Measurements from ENCODE around the gene MAP3K5. TPM values are rescaled to one million over a fixed set of nuclear protein-coding genes. Genes with fewer than 3 reads are reported as not detected.

Gene MAP3K5
- total and polyA plus RNA-seq, 2 donors (not counting 3 experiments of a cell fraction or from before 2014, with no cell fraction given) = 1.5 to 7.0 TPM

- Histone ChIP-seq H3K4me2 (ENCODE audit: insufficient read depth, low read length) (no peak overlapping the region), H3K9me1 (replicated peaks; ENCODE audit: control insufficient read depth, extremely low read depth, insufficient read depth, low read length) (no peaks in the 10 kb centered on the region), H3K27me3 (ENCODE audit: control insufficient read depth in 2 of 2, insufficient read depth in 2 of 2, low read length in 2 of 2) (no peaks in the 10 kb centered on the region), H3K79me2 (ENCODE audit: control insufficient read depth, insufficient read depth, low read length) (no peaks in the 10 kb centered on the region), H3K9me3 (replicated peaks; ENCODE audit: control insufficient read depth, insufficient read depth, low read length) (no peaks in the 10 kb centered on the region), H3K9ac (replicated peaks; ENCODE audit: extremely low read depth, insufficient read depth, low read length) (no peak overlapping the region), H3K36me3 (ENCODE audit: control insufficient read depth in 2 of 2, extremely low read depth in 1 of 2, insufficient read depth in 2 of 2, low read length in 2 of 2) (no peaks in the 10 kb centered on the region), H3K4me1 (ENCODE audit: control insufficient read depth, extremely low read depth, insufficient read depth, low read length) (peaks cover 51% of the 10 kb centered on the region), H3K4me3 (replicated peaks in 1 of 3; ENCODE audit: insufficient read depth in 1 of 3, low read depth in 1 of 3, low read length in 3 of 3) (no peak overlapping the region), H3K27ac (ENCODE audit: insufficient read depth, low read depth, low read length) (no peak overlapping the region), H4K20me1 (replicated peaks; ENCODE audit: control insufficient read depth, extremely low read depth, insufficient read depth, low read length) (no peaks in the 10 kb centered on the region), H2AFZ (ENCODE audit: low read depth, low read length) (no peak overlapping the region)
- intact Hi-C loops (cut with micrococcal nuclease) (loop anchor here (2.0 kb wide), 1 partner anchor 15 kb away; no protein-coding TSS in a partner anchor), dilution Hi-C loops (cut with MboI; ENCODE audit: extremely low pct_ligation_motif_present, low sequenced_read_pairs) (no loop called here)
- DNase-seq (ENCODE audit: low read depth, low spot score) (no peak), FAIRE-seq (no peak)
- no peak for TF ChIP-seq MAX (IDR thresholded peaks at IDR 0.05; ENCODE audit: insufficient read depth, insufficient read length)
- ChIA-PET POLR2A (no interaction called here), CTCF (interaction anchor here (1.9 to 3.7 kb wide), 3 partner anchors 33 to 181 kb away, joined by 7 to 19 read pairs (median 8); partner anchors contain the start of gene MAP3K5)
- no TSS peak for BruUV-seq (replicated peaks)
These were observed 180.5 kb downstream of the MAP3K5 start for GRCh38 chr6:136611746-136612145.

GRCh38 chr6:136611133-136611532 lies 181.1 kb downstream of the MAP3K5 start:
- intact Hi-C loops (cut with micrococcal nuclease) = loop anchor here (2.0 kb wide), 1 partner anchor 16 kb away; no protein-coding TSS in a partner anchor
- H3K9ac ChIP-seq (replicated peaks; ENCODE audit: extremely low read depth, insufficient read depth, low read length) = no peak overlapping the region
- POLR2A ChIA-PET = no interaction called here
- H3K79me2 ChIP-seq (ENCODE audit: control insufficient read depth, insufficient read depth, low read length) = no peaks in the 10 kb centered on the region
- H3K27me3 ChIP-seq (ENCODE audit: control insufficient read depth in 2 of 2, insufficient read depth in 2 of 2, low read length in 2 of 2) = no peaks in the 10 kb centered on the region
- BruUV-seq (replicated peaks) = no TSS peak
- H3K9me1 ChIP-seq (replicated peaks; ENCODE audit: control insufficient read depth, extremely low read depth, insufficient read depth, low read length) = no peaks in the 10 kb centered on the region
- FAIRE-seq (no peak), DNase-seq (ENCODE audit: low read depth, low spot score) (peak; percentile 27)
- dilution Hi-C loops (cut with MboI; ENCODE audit: extremely low pct_ligation_motif_present, low sequenced_read_pairs) = no loop called here
- H3K4me1 ChIP-seq (ENCODE audit: control insufficient read depth, extremely low read depth, insufficient read depth, low read length) = peaks cover 52% of the 10 kb centered on the region
- no peak for TF ChIP-seq POLR2A (IDR thresholded peaks at IDR 0.05; ENCODE audit: low read depth, low read length)
- no peak for TF ChIP-seq MYC (IDR thresholded peaks at IDR 0.05; ENCODE audit: low read depth, low read length)
- no peak for TF ChIP-seq POLR2AphosphoS5 (IDR thresholded peaks at IDR 0.05; ENCODE audit: insufficient read depth, low read depth, low read length)
- no peak for TF ChIP-seq JUN (IDR thresholded peaks at IDR 0.05; ENCODE audit: borderline replicate concordance, insufficient read depth, insufficient read length, low read depth)
- no peak for TF ChIP-seq FOS (IDR thresholded peaks at IDR 0.05; ENCODE audit: borderline replicate concordance, insufficient read depth, low read length)
- no peak for TF ChIP-seq MAX (IDR thresholded peaks at IDR 0.05; ENCODE audit: insufficient read depth, insufficient read length)
- TF ChIP-seq EZH2 (IDR thresholded peaks at IDR 0.05; ENCODE audit: borderline replicate concordance, low read depth, low read length, severe bottlenecking) = no peak
- TF ChIP-seq, protein P1, sequence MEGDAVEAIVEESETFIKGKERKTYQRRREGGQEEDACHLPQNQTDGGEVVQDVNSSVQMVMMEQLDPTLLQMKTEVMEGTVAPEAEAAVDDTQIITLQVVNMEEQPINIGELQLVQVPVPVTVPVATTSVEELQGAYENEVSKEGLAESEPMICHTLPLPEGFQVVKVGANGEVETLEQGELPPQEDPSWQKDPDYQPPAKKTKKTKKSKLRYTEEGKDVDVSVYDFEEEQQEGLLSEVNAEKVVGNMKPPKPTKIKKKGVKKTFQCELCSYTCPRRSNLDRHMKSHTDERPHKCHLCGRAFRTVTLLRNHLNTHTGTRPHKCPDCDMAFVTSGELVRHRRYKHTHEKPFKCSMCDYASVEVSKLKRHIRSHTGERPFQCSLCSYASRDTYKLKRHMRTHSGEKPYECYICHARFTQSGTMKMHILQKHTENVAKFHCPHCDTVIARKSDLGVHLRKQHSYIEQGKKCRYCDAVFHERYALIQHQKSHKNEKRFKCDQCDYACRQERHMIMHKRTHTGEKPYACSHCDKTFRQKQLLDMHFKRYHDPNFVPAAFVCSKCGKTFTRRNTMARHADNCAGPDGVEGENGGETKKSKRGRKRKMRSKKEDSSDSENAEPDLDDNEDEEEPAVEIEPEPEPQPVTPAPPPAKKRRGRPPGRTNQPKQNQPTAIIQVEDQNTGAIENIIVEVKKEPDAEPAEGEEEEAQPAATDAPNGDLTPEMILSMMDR (IDR thresholded peaks at IDR 0.05; ENCODE audit: extremely low read depth in 1 of 2, insufficient read depth in 1 of 2, low read depth in 1 of 2, low read length in 2 of 2) = no peak
- no peak for TF ChIP-seq GATA2 (IDR thresholded peaks at IDR 0.05; ENCODE audit: insufficient read depth, insufficient read length, low read depth, low read length)
- H3K9me3 ChIP-seq (replicated peaks; ENCODE audit: control insufficient read depth, insufficient read depth, low read length) = no peaks in the 10 kb centered on the region
- H3K36me3 ChIP-seq (ENCODE audit: control insufficient read depth in 2 of 2, extremely low read depth in 1 of 2, insufficient read depth in 2 of 2, low read length in 2 of 2) = no peaks in the 10 kb centered on the region
- no peak overlapping the region for H2AFZ ChIP-seq (ENCODE audit: low read depth, low read length)
- CTCF ChIA-PET = interaction anchor here (3.7 kb wide), 1 partner anchor 33 kb away, joined by 19 read pairs; no protein-coding TSS in a partner anchor
- H3K4me2 ChIP-seq (ENCODE audit: insufficient read depth, low read length) = no peak overlapping the region
- H4K20me1 ChIP-seq (replicated peaks; ENCODE audit: control insufficient read depth, extremely low read depth, insufficient read depth, low read length) = no peaks in the 10 kb centered on the region
- H3K4me3 ChIP-seq (replicated peaks in 1 of 3; ENCODE audit: insufficient read depth in 1 of 3, low read depth in 1 of 3, low read length in 3 of 3) = no peak overlapping the region
- H3K27ac ChIP-seq (ENCODE audit: insufficient read depth, low read depth, low read length) = peak overlapping the region; percentile 51

Data from endothelial cell of umbilical vein (primary cell).